ENCODE results near the gene TMEM258. TPM values are rescaled to one million over a fixed set of nuclear protein-coding genes. Genes with fewer than 3 reads are reported as not detected.
A peak's percentile ranks its signal among the peaks of the same experiment; 100 is the strongest.

Gene TMEM258
- polyA plus RNA-seq, 4 donors = 116 to 211 (median 189) TPM

GRCh38 chr11:61752117-61752924, 40.1 kb downstream of the TMEM258 start, which contains the start of gene MYRF:
Gene MYRF, plus strand, starts transcription at chr11:61752636. Its CDS starts 109 bp downstream, at chr11:61752745.
- H3K27me3 ChIP-seq (ENCODE audit: control insufficient read depth in 3 of 3, insufficient read depth in 3 of 3, low read length in 3 of 3) = no peaks in the 10 kb centered on the region
- peak; percentile 57 to 85 for DNase-seq
- peaks cover 0 to 61% (median 6%) of the 10 kb centered on the region in 3 donors for H3K4me1 ChIP-seq (ENCODE audit: control insufficient read depth in 3 of 3, insufficient read depth in 2 of 3, low read depth in 1 of 3, low read length in 2 of 3)
- no peak for FAIRE-seq
- peak within 1 kb of the TSS; percentile 48 to 87 (median 69) for H3K4me3 ChIP-seq (ENCODE audit: low read depth in 1 of 3, low read length in 3 of 3)
- 1 to 2% (median 2%) methylated on average over 50 to 93 of the region's 93 CpGs for WGBS, 3 donors
- peak within 1 kb of the TSS; percentile 95 for H3K27ac ChIP-seq (ENCODE audit: low read depth in 1 of 3, low read length in 2 of 3)
- no peaks in the 10 kb centered on the region for H3K9me3 ChIP-seq (ENCODE audit: control insufficient read depth in 2 of 2, insufficient read depth in 1 of 2, low read depth in 1 of 2, low read length in 1 of 2)
- peaks cover 0 to 19% (median 0%) of the 10 kb centered on the region in 3 donors for H3K36me3 ChIP-seq (ENCODE audit: control insufficient read depth in 3 of 3, insufficient read depth in 2 of 3, low read depth in 1 of 3, low read length in 3 of 3)

GRCh38 chr11:61751384-61751783, 41.0 kb downstream of the TMEM258 start:
- no peak for FAIRE-seq
- Histone ChIP-seq H3K9me3 (ENCODE audit: control insufficient read depth in 2 of 2, insufficient read depth in 1 of 2, low read depth in 1 of 2, low read length in 1 of 2) (no peaks in the 10 kb centered on the region), H3K4me3 (ENCODE audit: low read depth in 1 of 3, low read length in 3 of 3) (no peak overlapping the region), H3K4me1 (ENCODE audit: control insufficient read depth in 3 of 3, insufficient read depth in 2 of 3, low read depth in 1 of 3, low read length in 2 of 3) (peaks cover 0 to 56% (median 5%) of the 10 kb centered on the region in 3 donors), H3K27ac (ENCODE audit: low read depth in 1 of 3, low read length in 2 of 3) (no peak overlapping the region), H3K36me3 (ENCODE audit: control insufficient read depth in 3 of 3, insufficient read depth in 2 of 3, low read depth in 1 of 3, low read length in 3 of 3) (peaks cover 0 to 17% (median 0%) of the 10 kb centered on the region in 3 donors), H3K27me3 (ENCODE audit: control insufficient read depth in 3 of 3, insufficient read depth in 3 of 3, low read length in 3 of 3) (no peaks in the 10 kb centered on the region)
- 62 to 84% (median 64%) methylated on average over 14 of the region's 14 CpGs for WGBS, 3 donors
- DNase-seq = no peak

- FAIRE-seq = no peak
Observed at GRCh38 chr11:61750631-61751273, 41.6 kb downstream of the TMEM258 start.

GRCh38 chr11:61749591-61750217, 42.7 kb downstream of the TMEM258 start:
- no peaks in the 10 kb centered on the region for H3K27me3 ChIP-seq (ENCODE audit: control insufficient read depth in 3 of 3, insufficient read depth in 3 of 3, low read length in 3 of 3)
- 55 to 69% (median 61%) methylated on average over 18 to 21 of the region's 21 CpGs for WGBS, 3 donors
- H3K9me3 ChIP-seq (ENCODE audit: control insufficient read depth in 2 of 2, insufficient read depth in 1 of 2, low read depth in 1 of 2, low read length in 1 of 2) = no peaks in the 10 kb centered on the region
- H3K27ac ChIP-seq (ENCODE audit: low read depth in 1 of 3, low read length in 2 of 3) = no peak overlapping the region
- H3K36me3 ChIP-seq (ENCODE audit: control insufficient read depth in 3 of 3, insufficient read depth in 2 of 3, low read depth in 1 of 3, low read length in 3 of 3) = peaks cover 0 to 20% (median 0%) of the 10 kb centered on the region in 3 donors
- no peak for FAIRE-seq
- no peak overlapping the region for H3K4me3 ChIP-seq (ENCODE audit: low read depth in 1 of 3, low read length in 3 of 3)
- DNase-seq = no peak
- H3K4me1 ChIP-seq (ENCODE audit: control insufficient read depth in 3 of 3, insufficient read depth in 2 of 3, low read depth in 1 of 3, low read length in 2 of 3) = peaks cover 0 to 39% (median 0%) of the 10 kb centered on the region in 3 donors

More at GRCh38 chr11:61750631-61751273, 41.6 kb downstream of the TMEM258 start:
- Histone ChIP-seq H3K9me3 (ENCODE audit: control insufficient read depth in 2 of 2, insufficient read depth in 1 of 2, low read depth in 1 of 2, low read length in 1 of 2) (no peaks in the 10 kb centered on the region), H3K36me3 (ENCODE audit: control insufficient read depth in 3 of 3, insufficient read depth in 2 of 3, low read depth in 1 of 3, low read length in 3 of 3) (peaks cover 0 to 18% (median 0%) of the 10 kb centered on the region in 3 donors), H3K27ac (ENCODE audit: low read depth in 1 of 3, low read length in 2 of 3) (no peak overlapping the region), H3K4me1 (ENCODE audit: control insufficient read depth in 3 of 3, insufficient read depth in 2 of 3, low read depth in 1 of 3, low read length in 2 of 3) (peaks cover 0 to 49% (median 0%) of the 10 kb centered on the region in 3 donors), H3K4me3 (ENCODE audit: low read depth in 1 of 3, low read length in 3 of 3) (no peak overlapping the region), H3K27me3 (ENCODE audit: control insufficient read depth in 3 of 3, insufficient read depth in 3 of 3, low read length in 3 of 3) (no peaks in the 10 kb centered on the region)
- DNase-seq = no peak
- 92 to 97% (median 95%) methylated on average over 5 of the region's 5 CpGs for WGBS, 3 donors

GRCh38 chr11:61747967-61748285, 44.5 kb downstream of the TMEM258 start:
- FAIRE-seq = no peak
- WGBS, 3 donors = 11 to 43% (median 11%) methylated on average over 3 of the region's 3 CpGs

GRCh38 chr11:61747192-61747966, 45.0 kb downstream of the TMEM258 start:
- H3K9me3 ChIP-seq (ENCODE audit: control insufficient read depth in 2 of 2, insufficient read depth in 1 of 2, low read depth in 1 of 2, low read length in 1 of 2) = no peaks in the 10 kb centered on the region
- DNase-seq = peak; percentile 78 to 83
- 23 to 62% (median 39%) methylated on average over 19 of the region's 19 CpGs for WGBS, 3 donors
- no peak overlapping the region for H3K4me3 ChIP-seq (ENCODE audit: low read depth in 1 of 3, low read length in 3 of 3)
- H3K4me1 ChIP-seq (ENCODE audit: control insufficient read depth in 3 of 3, insufficient read depth in 2 of 3, low read depth in 1 of 3, low read length in 2 of 3) = peaks cover 0 to 25% (median 0%) of the 10 kb centered on the region in 3 donors
- H3K27ac ChIP-seq (ENCODE audit: low read depth in 1 of 3, low read length in 2 of 3) = peak overlapping the region in 1 of 3 donors; percentile 23
- FAIRE-seq = no peak
- H3K36me3 ChIP-seq (ENCODE audit: control insufficient read depth in 3 of 3, insufficient read depth in 2 of 3, low read depth in 1 of 3, low read length in 3 of 3) = peaks cover 0 to 37% (median 4%) of the 10 kb centered on the region in 3 donors
- H3K27me3 ChIP-seq (ENCODE audit: control insufficient read depth in 3 of 3, insufficient read depth in 3 of 3, low read length in 3 of 3) = no peaks in the 10 kb centered on the region

More at GRCh38 chr11:61747967-61748285, 44.5 kb downstream of the TMEM258 start:
- Histone ChIP-seq H3K36me3 (ENCODE audit: control insufficient read depth in 3 of 3, insufficient read depth in 2 of 3, low read depth in 1 of 3, low read length in 3 of 3) (peaks cover 0 to 32% (median 2%) of the 10 kb centered on the region in 3 donors), H3K27me3 (ENCODE audit: control insufficient read depth in 3 of 3, insufficient read depth in 3 of 3, low read length in 3 of 3) (no peaks in the 10 kb centered on the region), H3K27ac (ENCODE audit: low read depth in 1 of 3, low read length in 2 of 3) (no peak overlapping the region), H3K4me1 (ENCODE audit: control insufficient read depth in 3 of 3, insufficient read depth in 2 of 3, low read depth in 1 of 3, low read length in 2 of 3) (peaks cover 0 to 25% (median 0%) of the 10 kb centered on the region in 3 donors), H3K9me3 (ENCODE audit: control insufficient read depth in 2 of 2, insufficient read depth in 1 of 2, low read depth in 1 of 2, low read length in 1 of 2) (no peaks in the 10 kb centered on the region), H3K4me3 (ENCODE audit: low read depth in 1 of 3, low read length in 3 of 3) (no peak overlapping the region)
- no peak for DNase-seq

GRCh38 chr11:61746442-61747191, 45.8 kb downstream of the TMEM258 start:
- Histone ChIP-seq H3K4me3 (ENCODE audit: low read depth in 1 of 3, low read length in 3 of 3) (no peak overlapping the region), H3K36me3 (ENCODE audit: control insufficient read depth in 3 of 3, insufficient read depth in 2 of 3, low read depth in 1 of 3, low read length in 3 of 3) (peaks cover 0 to 44% (median 4%) of the 10 kb centered on the region in 3 donors), H3K9me3 (ENCODE audit: control insufficient read depth in 2 of 2, insufficient read depth in 1 of 2, low read depth in 1 of 2, low read length in 1 of 2) (no peaks in the 10 kb centered on the region), H3K27ac (ENCODE audit: low read depth in 1 of 3, low read length in 2 of 3) (no peak overlapping the region), H3K27me3 (ENCODE audit: control insufficient read depth in 3 of 3, insufficient read depth in 3 of 3, low read length in 3 of 3) (no peaks in the 10 kb centered on the region), H3K4me1 (ENCODE audit: control insufficient read depth in 3 of 3, insufficient read depth in 2 of 3, low read depth in 1 of 3, low read length in 2 of 3) (peaks cover 0 to 21% (median 0%) of the 10 kb centered on the region in 3 donors)
- DNase-seq (no peak), FAIRE-seq (no peak)
- WGBS, 3 donors = 72 to 77% (median 76%) methylated on average over 19 of the region's 19 CpGs

Data from small intestine (tissue), 7 donors.